ENCODE data around the gene NKPD1.

The NKPD1 gene

DNA sequence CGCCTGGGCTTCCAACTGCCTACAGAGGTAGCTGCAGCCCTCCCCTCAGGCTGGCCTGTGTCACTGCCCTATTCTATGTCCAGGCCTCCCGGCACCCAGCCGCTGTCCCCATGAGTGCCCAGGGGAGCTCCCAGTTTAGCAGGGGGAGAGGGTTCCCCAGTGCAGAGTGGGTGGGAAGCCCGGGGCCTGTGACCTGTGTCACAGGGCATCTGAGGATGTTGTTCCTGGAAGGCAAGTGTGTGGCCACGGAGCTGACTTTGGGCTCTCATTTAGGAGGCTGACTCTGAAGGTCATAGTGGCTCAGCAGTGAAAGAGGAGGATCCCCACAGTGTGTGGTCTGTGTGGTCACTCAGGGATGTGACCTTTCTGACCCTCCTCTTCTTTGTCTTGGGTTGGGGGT is 42.7 kb downstream of the NKPD1 start:
- TF ChIP-seq, protein P1, sequence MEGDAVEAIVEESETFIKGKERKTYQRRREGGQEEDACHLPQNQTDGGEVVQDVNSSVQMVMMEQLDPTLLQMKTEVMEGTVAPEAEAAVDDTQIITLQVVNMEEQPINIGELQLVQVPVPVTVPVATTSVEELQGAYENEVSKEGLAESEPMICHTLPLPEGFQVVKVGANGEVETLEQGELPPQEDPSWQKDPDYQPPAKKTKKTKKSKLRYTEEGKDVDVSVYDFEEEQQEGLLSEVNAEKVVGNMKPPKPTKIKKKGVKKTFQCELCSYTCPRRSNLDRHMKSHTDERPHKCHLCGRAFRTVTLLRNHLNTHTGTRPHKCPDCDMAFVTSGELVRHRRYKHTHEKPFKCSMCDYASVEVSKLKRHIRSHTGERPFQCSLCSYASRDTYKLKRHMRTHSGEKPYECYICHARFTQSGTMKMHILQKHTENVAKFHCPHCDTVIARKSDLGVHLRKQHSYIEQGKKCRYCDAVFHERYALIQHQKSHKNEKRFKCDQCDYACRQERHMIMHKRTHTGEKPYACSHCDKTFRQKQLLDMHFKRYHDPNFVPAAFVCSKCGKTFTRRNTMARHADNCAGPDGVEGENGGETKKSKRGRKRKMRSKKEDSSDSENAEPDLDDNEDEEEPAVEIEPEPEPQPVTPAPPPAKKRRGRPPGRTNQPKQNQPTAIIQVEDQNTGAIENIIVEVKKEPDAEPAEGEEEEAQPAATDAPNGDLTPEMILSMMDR (IDR thresholded peaks at IDR 0.05; ENCODE audit: control extremely low read depth, extremely low read depth, low read depth, missing control alignments): no peak
- no peak for DNase-seq (ENCODE audit: extremely low spot score)
- ChIA-PET CTCF (interaction anchor here (1.3 to 3.1 kb wide), 5 partner anchors 8 to 26 kb away, joined by 4 to 19 read pairs (median 5); no protein-coding TSS in a partner anchor), POLR2A (interaction anchor here (1.0 to 1.4 kb wide), 2 partner anchors 15 to 18 kb away, joined by 3 read pairs; no protein-coding TSS in a partner anchor)

DNA sequence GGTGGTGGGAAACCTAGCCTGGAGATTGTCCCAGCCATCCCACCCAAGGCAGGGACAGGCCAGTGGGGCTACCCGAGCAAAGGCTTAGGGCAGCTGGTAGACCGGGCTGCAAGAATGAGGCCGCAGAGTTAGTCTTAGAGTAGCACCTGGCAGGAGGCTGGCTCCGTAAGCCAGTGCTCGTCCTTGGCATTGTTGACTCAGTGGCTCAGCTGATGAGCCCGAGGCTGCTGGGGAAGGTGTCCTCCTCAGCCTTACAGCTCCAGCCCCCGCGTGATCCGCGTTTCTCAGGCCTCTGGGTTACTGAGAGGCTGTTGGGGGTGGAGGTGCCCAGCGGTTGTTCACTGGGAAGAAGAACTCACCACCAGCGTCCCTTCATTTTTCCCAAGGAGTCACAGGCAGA is 43.1 kb downstream of the NKPD1 start:
- TF ChIP-seq, protein P1 (IDR thresholded peaks at IDR 0.05; ENCODE audit: control extremely low read depth, extremely low read depth, low read depth, missing control alignments): no peak
- no peak for DNase-seq (ENCODE audit: extremely low spot score)
- POLR2A ChIA-PET: interaction anchor here (1.0 to 1.4 kb wide), 2 partner anchors 15 to 19 kb away, joined by 3 read pairs; no protein-coding TSS in a partner anchor
- CTCF ChIA-PET: interaction anchor here (1.3 to 3.1 kb wide), 5 partner anchors 8 to 25 kb away, joined by 4 to 19 read pairs (median 5); no protein-coding TSS in a partner anchor

DNA sequence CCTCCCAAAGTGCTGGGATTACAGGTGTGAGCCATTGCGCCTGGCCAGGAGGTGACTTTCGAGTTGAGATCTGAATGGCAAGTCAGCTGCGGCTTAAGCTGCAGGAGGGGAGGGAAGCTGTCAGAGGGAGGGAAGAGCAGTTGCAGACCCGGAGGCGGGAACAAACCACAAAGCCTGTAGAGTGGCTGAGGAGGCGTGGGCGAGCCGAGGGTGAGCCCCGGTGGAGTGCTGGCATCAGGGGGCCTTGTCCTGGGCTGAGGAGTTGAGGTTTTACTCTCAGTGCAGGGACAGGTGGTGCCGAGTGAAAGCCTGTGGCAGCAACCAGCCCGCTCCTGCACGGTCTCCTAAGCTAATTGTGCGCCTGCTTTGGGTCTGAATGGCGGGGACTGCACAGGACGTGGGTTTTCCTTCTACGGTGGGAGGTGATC is 43.6 kb downstream of the NKPD1 start:
- ChIA-PET POLR2A (interaction anchor here (1.4 kb wide), 1 partner anchor 19 kb away, joined by 3 read pairs; no protein-coding TSS in a partner anchor), CTCF (interaction anchor here (1.3 to 3.1 kb wide), 5 partner anchors 9 to 48 kb away, joined by 3 to 19 read pairs (median 5); no protein-coding TSS in a partner anchor)
- TF ChIP-seq, protein P1 (IDR thresholded peaks at IDR 0.05; ENCODE audit: control extremely low read depth, extremely low read depth, low read depth, missing control alignments): no peak
- DNase-seq (ENCODE audit: extremely low spot score): peak; percentile 78

DNA sequence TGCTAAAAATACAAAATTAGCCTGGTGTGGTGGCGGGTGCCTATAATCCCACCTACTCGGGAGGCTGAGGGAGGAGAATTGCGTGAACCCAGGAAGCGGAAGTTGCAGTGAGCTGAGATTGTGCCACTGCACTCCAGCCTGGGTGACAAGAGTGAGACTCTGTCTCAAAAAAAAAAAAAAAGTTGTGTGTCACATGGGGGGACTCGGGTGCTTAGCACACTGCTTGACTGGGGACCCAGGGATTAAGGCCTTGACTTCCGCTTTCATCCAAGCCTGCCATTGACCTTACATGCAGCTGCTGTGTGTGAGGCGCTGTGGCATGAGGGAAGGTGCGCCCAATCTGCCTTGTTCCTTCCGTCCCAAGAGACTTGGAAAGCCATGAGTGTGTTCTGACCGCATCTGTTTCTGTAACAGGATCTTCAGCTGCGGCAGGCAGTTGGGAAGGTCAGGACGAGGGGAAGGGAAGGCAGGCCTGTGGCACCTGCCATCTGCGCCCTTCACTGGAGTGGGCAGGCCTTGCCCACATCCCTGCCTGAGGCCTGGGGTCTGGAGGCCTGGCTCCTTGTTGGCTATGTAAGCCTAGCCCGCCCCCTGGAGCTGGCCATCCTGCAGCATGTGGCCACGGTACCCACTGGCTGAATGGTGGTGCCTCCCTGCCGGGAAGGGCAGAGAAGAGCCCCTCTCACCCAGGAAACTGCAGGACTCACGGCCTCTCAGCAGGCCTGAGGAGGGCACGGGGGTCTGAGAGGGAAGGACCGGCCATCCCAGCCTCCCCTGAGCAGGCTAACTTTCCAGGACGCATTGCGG is 44.8 kb downstream of the NKPD1 start:
- ChIA-PET POLR2A (no interaction called here), CTCF (interaction anchor here (1.6 to 3.1 kb wide), 2 partner anchors 10 to 49 kb away, joined by 3 to 19 read pairs; no protein-coding TSS in a partner anchor)
- TF ChIP-seq, protein P1 (IDR thresholded peaks at IDR 0.05; ENCODE audit: control extremely low read depth, extremely low read depth, low read depth, missing control alignments): no peak
- no peak for DNase-seq (ENCODE audit: extremely low spot score)

DNA sequence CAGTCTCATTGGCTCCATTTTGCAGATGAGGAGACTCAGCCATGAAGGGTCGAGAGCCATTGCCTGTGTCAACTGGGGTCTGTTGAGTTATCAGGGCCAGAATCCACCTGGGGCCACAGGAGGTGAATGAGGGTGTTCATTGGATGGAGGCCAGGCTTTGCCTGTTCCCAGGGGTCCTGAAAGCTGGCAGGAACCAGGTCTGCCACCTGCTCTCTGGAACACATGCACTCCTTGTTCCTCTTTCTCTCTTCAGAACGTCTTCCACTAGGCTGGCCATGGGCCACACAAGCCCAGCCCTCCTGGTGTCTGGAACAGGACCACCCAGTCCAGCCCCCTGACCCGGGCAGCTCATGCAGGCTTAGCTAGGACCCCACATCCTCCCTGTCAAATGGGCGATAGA is 46.7 kb downstream of the NKPD1 start:
- CTCF ChIA-PET: interaction anchor here (2.6 kb wide), 1 partner anchor 12 kb away, joined by 15 read pairs; no protein-coding TSS in a partner anchor
- DNase-seq (ENCODE audit: extremely low spot score): no peak
- TF ChIP-seq, protein P1 (IDR thresholded peaks at IDR 0.05; ENCODE audit: control extremely low read depth, extremely low read depth, low read depth, missing control alignments): no peak
- POLR2A ChIA-PET: interaction anchor here (0.8 kb wide), 1 partner anchor 478 kb away, joined by 3 read pairs; no protein-coding TSS in a partner anchor

DNA sequence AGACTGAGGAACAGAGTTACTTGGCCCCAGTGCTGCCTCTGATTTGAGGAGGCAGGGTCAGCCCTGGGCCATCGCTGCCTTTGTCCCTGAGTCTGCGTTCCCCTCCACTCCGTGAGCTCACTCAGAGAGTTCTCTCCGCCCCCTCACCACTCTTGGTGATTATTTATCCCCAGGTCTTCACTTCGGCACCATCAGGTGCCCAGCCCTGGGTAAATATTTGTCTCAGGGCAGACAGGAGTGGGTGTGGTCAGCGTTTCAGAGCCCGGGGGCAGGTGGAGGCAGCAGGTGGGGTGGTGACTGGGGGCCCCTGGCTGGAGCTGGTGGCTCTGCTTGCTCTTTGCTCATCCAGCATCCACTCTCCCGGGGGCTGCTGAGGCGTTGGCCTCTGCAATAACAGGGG is 47.2 kb downstream of the NKPD1 start:
- no peak for DNase-seq (ENCODE audit: extremely low spot score)
- TF ChIP-seq, protein P1 (IDR thresholded peaks at IDR 0.05; ENCODE audit: control extremely low read depth, extremely low read depth, low read depth, missing control alignments): no peak
- ChIA-PET CTCF (interaction anchor here (1.6 to 2.6 kb wide), 2 partner anchors 11 to 12 kb away, joined by 8 to 15 read pairs; no protein-coding TSS in a partner anchor), POLR2A (interaction anchor here (0.8 kb wide), 1 partner anchor 478 kb away, joined by 3 read pairs; no protein-coding TSS in a partner anchor)
